Lower leg skin (tissue), 4 donors: ENCODE measurements around the gene DOHH. TPM values are rescaled to one million over a fixed set of nuclear protein-coding genes. Genes with fewer than 3 reads are reported as not detected.

Experiments
- DNase-seq, 2 donors: peaks; one replicate each; pipeline ENCODE4 v3.0.0-alpha.2; 2019; ENCODE audit warnings: low spot score in 2 of 2
- H3K4me3 ChIP-seq: fragments of 200-600 bp; sonication (generic); 2 replicates; pipeline ENCODE4 v1.5.1; 2017; ENCODE audit warnings: mild to moderate bottlenecking, low read depth; ENCODE audit not compliant: poor library complexity, severe bottlenecking
- POLR2A ChIP-seq, 2 donors: fragments of 450-650 bp; IDR thresholded peaks; one replicate each; pipeline ENCODE4 v1.6.1; 2016 to 2017; ENCODE audit warnings: antibody characterized with exemption in 2 of 2, mild to moderate bottlenecking in 1 of 2, moderate library complexity in 1 of 2
- WGBS, 2 donors: methylation state at CpG; one replicate each; pipeline ENCODE4 v1.1.5; 2018; 5-methylcytosine and 5-hydroxymethylcytosine counted together
- intact Hi-C: fragments of 100-400 bp; cut with DNase I; formaldehyde crosslinking; loops from one replicate; pipeline ENCODE4 v1.15.0; 2023; ENCODE audit warnings: low total_unique reads
- total RNA-seq, 4 donors: library from RNA; depleted of rRNA; stranded (reverse); fragments of >200 nt; gene quantifications; one replicate each; pipeline ENCODE4 v1.1.0, GENCODE V29; 2016
- TF ChIP-seq, protein P1 (sequence below), 3 donors: fragments of 450-650 bp; IDR thresholded peaks; one replicate each; pipeline ENCODE4 v1.5.1; 2016; ENCODE audit warnings: antibody characterized with exemption in 3 of 3, mild to moderate bottlenecking in 3 of 3, moderate library complexity in 2 of 3

DOHH gene
- total RNA-seq, 4 donors from 2014 or later: 20.4 to 28.4 (median 24.1) TPM

- 80 to 82% methylated on average over 17 to 22 of the region's 23 CpGs for WGBS, 2 donors
- TF ChIP-seq POLR2A (IDR thresholded peaks at IDR 0.05): no peak
- no peak overlapping the region for H3K4me3 ChIP-seq
- no peak for DNase-seq
- intact Hi-C loops: no loop called here
Observed at GRCh38 chr19:3513229-3514140, 13.0 kb upstream of the DOHH start.

DNA sequence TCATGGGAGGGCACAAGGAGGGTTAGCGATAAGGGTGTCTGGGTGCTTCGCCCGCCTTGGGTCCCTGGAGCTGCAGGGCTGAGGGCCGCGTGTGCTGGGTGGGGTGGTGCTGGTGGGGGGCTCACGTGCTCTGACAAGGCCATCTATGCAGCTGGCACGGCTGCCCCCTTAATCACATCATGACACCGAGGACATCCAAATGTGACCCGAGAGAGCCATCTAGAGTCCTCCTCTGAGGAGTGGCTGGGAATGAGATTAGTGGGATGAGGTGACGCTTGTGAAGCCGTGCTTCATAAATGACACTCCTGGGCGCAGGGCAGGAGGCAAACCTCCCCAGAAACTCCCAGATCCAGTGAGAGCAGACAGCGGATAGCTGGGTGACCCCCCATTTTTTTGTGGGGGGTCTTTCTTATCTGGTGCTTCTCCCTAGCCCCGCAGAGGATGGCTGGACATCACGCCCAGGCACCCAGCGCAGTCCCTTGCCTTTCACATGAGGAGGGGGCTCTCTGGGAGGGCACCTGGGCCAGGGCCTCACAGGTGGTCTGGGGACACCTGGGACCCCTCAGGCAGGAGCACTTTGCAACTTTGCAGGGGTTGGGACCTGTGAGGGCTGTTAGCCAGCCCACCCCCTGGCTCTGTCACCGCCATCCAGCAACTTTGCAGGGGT is 12.2 kb upstream of the DOHH start:
- TF ChIP-seq, protein P1, sequence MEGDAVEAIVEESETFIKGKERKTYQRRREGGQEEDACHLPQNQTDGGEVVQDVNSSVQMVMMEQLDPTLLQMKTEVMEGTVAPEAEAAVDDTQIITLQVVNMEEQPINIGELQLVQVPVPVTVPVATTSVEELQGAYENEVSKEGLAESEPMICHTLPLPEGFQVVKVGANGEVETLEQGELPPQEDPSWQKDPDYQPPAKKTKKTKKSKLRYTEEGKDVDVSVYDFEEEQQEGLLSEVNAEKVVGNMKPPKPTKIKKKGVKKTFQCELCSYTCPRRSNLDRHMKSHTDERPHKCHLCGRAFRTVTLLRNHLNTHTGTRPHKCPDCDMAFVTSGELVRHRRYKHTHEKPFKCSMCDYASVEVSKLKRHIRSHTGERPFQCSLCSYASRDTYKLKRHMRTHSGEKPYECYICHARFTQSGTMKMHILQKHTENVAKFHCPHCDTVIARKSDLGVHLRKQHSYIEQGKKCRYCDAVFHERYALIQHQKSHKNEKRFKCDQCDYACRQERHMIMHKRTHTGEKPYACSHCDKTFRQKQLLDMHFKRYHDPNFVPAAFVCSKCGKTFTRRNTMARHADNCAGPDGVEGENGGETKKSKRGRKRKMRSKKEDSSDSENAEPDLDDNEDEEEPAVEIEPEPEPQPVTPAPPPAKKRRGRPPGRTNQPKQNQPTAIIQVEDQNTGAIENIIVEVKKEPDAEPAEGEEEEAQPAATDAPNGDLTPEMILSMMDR (IDR thresholded peaks at IDR 0.05): no peak
- intact Hi-C loops: no loop called here
- H3K4me3 ChIP-seq: no peak overlapping the region
- DNase-seq: no peak
- 91 to 92% methylated on average over 16 to 17 of the region's 17 CpGs for WGBS, 2 donors

GRCh38 chr19:3511506-3512251 is 11.2 kb upstream of the DOHH start:
- no peak overlapping the region for H3K4me3 ChIP-seq
- intact Hi-C loops: no loop called here
- WGBS, 2 donors: 73 to 74% methylated on average over 25 to 26 of the region's 26 CpGs
- DNase-seq: no peak
- TF ChIP-seq, protein P1 (IDR thresholded peaks at IDR 0.05): no peak
- TF ChIP-seq POLR2A (IDR thresholded peaks at IDR 0.05): no peak

DNA sequence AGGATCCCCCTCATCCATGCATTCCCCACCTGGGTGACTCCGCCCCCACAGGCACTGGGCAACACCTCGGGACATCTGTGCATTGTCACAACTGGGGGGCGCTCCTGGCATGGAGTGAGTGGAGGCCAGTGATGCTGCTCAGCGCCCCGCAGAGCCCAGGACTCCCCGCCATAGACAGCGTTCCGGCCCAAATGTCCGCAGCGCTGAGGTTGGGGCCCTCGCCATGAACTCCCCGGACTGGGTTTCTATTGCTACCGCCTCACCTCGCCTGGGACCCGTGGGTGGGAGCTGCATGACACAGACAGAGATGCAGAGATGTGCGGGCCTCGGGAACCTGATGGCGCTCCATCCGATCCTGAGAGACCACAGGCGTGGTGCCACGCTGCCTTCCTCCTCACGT is 10.3 kb upstream of the DOHH start:
- TF ChIP-seq, protein P1 (IDR thresholded peaks at IDR 0.05): no peak
- TF ChIP-seq POLR2A (IDR thresholded peaks at IDR 0.05): no peak
- no peak overlapping the region for H3K4me3 ChIP-seq
- intact Hi-C loops: no loop called here
- WGBS, 2 donors: 84% methylated on average over 13 to 22 of the region's 22 CpGs
- no peak for DNase-seq

DNA sequence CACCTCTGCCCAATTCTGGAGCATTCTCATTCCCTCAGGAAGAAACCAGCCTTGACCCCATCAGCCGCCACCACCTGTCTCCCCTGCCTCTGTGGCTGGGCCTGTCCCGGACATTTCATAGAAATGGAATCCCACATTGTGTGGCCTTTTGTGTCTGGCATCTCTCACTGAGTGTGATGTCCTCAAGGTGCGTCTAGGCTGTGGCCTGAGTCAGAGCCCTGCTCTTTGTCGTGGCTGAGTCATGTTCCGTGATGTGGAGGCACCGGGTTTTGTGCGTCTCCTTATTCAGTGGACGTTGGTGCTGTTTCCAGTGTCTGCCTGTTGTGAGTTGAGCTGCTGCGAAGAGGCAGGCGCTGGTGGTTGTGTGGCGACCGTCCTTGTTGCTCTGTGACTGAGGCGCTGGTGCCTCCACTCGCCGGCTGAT is 9.1 kb upstream of the DOHH start:
- no peak overlapping the region for H3K4me3 ChIP-seq
- DNase-seq: no peak
- no peak for TF ChIP-seq POLR2A (IDR thresholded peaks at IDR 0.05)
- TF ChIP-seq, protein P1 (IDR thresholded peaks at IDR 0.05): no peak
- WGBS, 2 donors: 79 to 81% methylated on average over 15 of the region's 15 CpGs
- intact Hi-C loops: no loop called here
